ENCODE measurements around the gene NUP93. TPM values are rescaled to one million over a fixed set of nuclear protein-coding genes. Genes with fewer than 3 reads are reported as not detected.

NUP93 gene
- total and polyA plus RNA-seq, 9 of the 15 experiments (the other 6 are each of a cell fraction or from before 2014, with no cell fraction given): 92.0 to 162 (median 121) TPM

DNA sequence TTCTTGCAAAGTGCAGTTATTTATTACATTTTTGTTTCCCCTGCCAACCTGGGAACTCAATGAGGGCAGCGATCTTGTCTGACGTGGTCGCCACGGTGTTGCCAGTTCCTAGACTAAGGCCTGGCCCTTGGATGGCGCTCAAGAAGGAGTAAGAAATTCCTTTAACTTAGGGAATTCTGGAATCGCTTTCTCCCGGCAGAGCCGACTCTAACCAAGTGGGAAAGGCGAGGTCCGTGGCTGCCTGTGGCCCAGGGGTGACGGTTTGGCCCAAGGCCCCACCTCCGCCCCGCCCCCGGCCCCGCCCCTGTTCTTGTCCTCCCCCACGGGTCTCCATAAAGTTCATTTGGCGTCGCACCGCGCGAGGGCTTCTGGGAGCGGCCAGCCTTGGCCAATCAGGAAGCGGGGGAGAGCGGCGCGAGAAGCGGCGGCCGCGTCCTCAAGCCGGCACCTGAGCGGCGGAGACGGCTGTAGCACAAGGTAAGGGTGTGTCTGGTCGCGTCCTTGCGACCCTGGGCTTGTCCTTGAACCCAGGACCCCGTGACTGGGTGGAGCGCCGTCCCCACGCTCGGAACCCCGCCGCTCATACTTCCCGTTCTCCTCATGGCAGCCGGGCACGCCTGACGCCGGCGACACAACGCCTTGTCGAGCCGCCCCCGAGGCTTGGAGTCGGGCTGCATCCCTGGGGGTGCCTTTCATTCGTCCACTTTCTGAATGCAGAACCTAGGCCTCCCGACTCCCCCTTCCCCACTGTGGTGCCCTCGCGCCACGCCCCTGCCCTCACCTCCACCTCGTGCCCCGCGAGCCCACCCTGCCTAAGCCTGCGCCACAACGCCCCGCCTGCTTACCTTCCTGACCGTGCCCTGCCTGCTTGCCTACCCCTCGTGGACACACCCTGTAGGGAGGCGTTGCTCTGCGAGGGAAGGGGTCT, at the start of gene NUP93 (continued):
- TF ChIP-seq, protein P1, sequence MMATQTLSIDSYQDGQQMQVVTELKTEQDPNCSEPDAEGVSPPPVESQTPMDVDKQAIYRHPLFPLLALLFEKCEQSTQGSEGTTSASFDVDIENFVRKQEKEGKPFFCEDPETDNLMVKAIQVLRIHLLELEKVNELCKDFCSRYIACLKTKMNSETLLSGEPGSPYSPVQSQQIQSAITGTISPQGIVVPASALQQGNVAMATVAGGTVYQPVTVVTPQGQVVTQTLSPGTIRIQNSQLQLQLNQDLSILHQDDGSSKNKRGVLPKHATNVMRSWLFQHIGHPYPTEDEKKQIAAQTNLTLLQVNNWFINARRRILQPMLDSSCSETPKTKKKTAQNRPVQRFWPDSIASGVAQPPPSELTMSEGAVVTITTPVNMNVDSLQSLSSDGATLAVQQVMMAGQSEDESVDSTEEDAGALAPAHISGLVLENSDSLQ (IDR thresholded peaks at IDR 0.05): no peak
- TF ChIP-seq ZNF766 (CRISPR knock-in tag; conservative IDR thresholded peaks at IDR 0.05) (0 out of 2 replicates have a peak, but pooled peaks have one; percentile 21), FOXK2 (conservative IDR thresholded peaks at IDR 0.05 in 1 of 2, IDR thresholded peaks at IDR 0.05 in 1 of 2; ENCODE audit: low read depth in 2 of 2) (no peak; a peak in 2 of 4 replicates), ZBTB8A (IDR thresholded peaks at IDR 0.05; ENCODE audit: partially characterized antibody) (no peak), PRPF4 (IDR thresholded peaks at IDR 0.05; ENCODE audit: insufficient read depth, low read depth, low read length, poor library complexity, severe bottlenecking) (no peak), CXXC5 (CRISPR knock-in tag; IDR thresholded peaks at IDR 0.05) (peak; percentile 93), EP400 (IDR thresholded peaks at IDR 0.05) (peak; percentile 91), MXI1 (IDR thresholded peaks at IDR 0.05; ENCODE audit: low read depth, low read length) (no peak), XRCC4 (IDR thresholded peaks at IDR 0.05; ENCODE audit: extremely low read depth, insufficient read depth, insufficient read length) (no peak), ATF7 (IDR thresholded peaks at IDR 0.05) (peak; percentile 53; the same call in 1 of the 2 replicates), SREBF2 (CRISPR knock-in tag; IDR thresholded peaks at IDR 0.05) (no peak), RBBP5 (IDR thresholded peaks at IDR 0.05; ENCODE audit: borderline replicate concordance, insufficient read depth, low read length, poor library complexity, severe bottlenecking) (peak; percentile 97), ZBTB7A (IDR thresholded peaks at IDR 0.05; ENCODE audit: borderline replicate concordance, control insufficient read depth, low read depth, low read length) (0 out of 2 replicates have a peak, but pooled peaks have one; percentile 25)
- TF ChIP-seq, protein P2, sequence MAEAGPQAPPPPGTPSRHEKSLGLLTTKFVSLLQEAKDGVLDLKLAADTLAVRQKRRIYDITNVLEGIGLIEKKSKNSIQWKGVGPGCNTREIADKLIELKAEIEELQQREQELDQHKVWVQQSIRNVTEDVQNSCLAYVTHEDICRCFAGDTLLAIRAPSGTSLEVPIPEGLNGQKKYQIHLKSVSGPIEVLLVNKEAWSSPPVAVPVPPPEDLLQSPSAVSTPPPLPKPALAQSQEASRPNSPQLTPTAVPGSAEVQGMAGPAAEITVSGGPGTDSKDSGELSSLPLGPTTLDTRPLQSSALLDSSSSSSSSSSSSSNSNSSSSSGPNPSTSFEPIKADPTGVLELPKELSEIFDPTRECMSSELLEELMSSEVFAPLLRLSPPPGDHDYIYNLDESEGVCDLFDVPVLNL (CRISPR knock-in tag; IDR thresholded peaks at IDR 0.05; ENCODE audit: low read depth): peak; percentile 62
- TF ChIP-seq, protein P3, sequence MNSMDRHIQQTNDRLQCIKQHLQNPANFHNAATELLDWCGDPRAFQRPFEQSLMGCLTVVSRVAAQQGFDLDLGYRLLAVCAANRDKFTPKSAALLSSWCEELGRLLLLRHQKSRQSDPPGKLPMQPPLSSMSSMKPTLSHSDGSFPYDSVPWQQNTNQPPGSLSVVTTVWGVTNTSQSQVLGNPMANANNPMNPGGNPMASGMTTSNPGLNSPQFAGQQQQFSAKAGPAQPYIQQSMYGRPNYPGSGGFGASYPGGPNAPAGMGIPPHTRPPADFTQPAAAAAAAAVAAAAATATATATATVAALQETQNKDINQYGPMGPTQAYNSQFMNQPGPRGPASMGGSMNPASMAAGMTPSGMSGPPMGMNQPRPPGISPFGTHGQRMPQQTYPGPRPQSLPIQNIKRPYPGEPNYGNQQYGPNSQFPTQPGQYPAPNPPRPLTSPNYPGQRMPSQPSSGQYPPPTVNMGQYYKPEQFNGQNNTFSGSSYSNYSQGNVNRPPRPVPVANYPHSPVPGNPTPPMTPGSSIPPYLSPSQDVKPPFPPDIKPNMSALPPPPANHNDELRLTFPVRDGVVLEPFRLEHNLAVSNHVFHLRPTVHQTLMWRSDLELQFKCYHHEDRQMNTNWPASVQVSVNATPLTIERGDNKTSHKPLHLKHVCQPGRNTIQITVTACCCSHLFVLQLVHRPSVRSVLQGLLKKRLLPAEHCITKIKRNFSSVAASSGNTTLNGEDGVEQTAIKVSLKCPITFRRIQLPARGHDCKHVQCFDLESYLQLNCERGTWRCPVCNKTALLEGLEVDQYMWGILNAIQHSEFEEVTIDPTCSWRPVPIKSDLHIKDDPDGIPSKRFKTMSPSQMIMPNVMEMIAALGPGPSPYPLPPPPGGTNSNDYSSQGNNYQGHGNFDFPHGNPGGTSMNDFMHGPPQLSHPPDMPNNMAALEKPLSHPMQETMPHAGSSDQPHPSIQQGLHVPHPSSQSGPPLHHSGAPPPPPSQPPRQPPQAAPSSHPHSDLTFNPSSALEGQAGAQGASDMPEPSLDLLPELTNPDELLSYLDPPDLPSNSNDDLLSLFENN (IDR thresholded peaks at IDR 0.05; ENCODE audit: low read depth in 2 of 2, low read length in 2 of 2): peak in 1 of 2 experiments; percentile 31; a peak in 1 of 4 replicates
- TF ChIP-seq, protein P4, sequence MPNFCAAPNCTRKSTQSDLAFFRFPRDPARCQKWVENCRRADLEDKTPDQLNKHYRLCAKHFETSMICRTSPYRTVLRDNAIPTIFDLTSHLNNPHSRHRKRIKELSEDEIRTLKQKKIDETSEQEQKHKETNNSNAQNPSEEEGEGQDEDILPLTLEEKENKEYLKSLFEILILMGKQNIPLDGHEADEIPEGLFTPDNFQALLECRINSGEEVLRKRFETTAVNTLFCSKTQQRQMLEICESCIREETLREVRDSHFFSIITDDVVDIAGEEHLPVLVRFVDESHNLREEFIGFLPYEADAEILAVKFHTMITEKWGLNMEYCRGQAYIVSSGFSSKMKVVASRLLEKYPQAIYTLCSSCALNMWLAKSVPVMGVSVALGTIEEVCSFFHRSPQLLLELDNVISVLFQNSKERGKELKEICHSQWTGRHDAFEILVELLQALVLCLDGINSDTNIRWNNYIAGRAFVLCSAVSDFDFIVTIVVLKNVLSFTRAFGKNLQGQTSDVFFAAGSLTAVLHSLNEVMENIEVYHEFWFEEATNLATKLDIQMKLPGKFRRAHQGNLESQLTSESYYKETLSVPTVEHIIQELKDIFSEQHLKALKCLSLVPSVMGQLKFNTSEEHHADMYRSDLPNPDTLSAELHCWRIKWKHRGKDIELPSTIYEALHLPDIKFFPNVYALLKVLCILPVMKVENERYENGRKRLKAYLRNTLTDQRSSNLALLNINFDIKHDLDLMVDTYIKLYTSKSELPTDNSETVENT (CRISPR knock-in tag; IDR thresholded peaks at IDR 0.05): peak; percentile 67

Measured in K562 (cell line).